B cell (primary cell): Measurements from ENCODE around the gene PRKCG. TPM values are rescaled to one million over a fixed set of nuclear protein-coding genes. Genes with fewer than 3 reads are reported as not detected.

Source experiments
- ATAC-seq: fragments of 200-7000 bp; cut with Tn5 transposase; one replicate; pipeline ENCODE4 v1.10.0; 2021; ENCODE audit warnings: low read depth, mild to moderate bottlenecking, moderate number of reproducible peaks, moderate library complexity
- CTCF ChIA-PET: fragments of 350-600 bp; sonication (Branson Sonifier 250); formaldehyde crosslinking; loops from one replicate; lab custom pipeline; 2021; ENCODE audit warnings: antibody characterized with exemption, inconsistent platforms; lab: Charles Lee
- POLR2A ChIA-PET: fragments of 350-600 bp; sonication (Branson Sonifier 250); formaldehyde crosslinking; loops from one replicate; lab custom pipeline; 2021; ENCODE audit warnings: antibody characterized with exemption; lab: Charles Lee
- DNase-seq: peaks from one replicate; pipeline ENCODE4 v3.0.0; 2013
- H2AFZ ChIP-seq: 2 replicates; pipeline ENCODE4 v1.6.1; 2012; ENCODE audit warnings: mild to moderate bottlenecking, low read depth, low read length; ENCODE audit not compliant: insufficient read depth, poor library complexity, severe bottlenecking
- H3K27ac ChIP-seq, 2 donors: 1 replicate in 1 of 2; 2 replicates in 1 of 2; pipeline ENCODE4 v1.5.1; 2012 to 2013; ENCODE audit warnings: low read length in 2 of 2, mild to moderate bottlenecking in 2 of 2, moderate library complexity in 1 of 2
- H3K27me3 ChIP-seq, 4 experiments: fragments of 200-600 bp in 1 of 4; sonication (generic) in 1 of 4; replicated peaks in 1 of 4; 1 replicate in 2 of 4; 2 replicates in 2 of 4; pipeline versions ENCODE4 v1.6.1 to v1.7.0; 2013 to 2016; ENCODE audit warnings: low read length in 3 of 4, mild to moderate bottlenecking in 2 of 4, mixed read lengths in 1 of 4, moderate library complexity in 1 of 4; ENCODE audit not compliant: insufficient read depth in 4 of 4, control insufficient read depth in 3 of 4; ENCODE audit errors: control extremely low read depth in 1 of 4
- H3K36me3 ChIP-seq, 2 experiments: replicated peaks in 1 of 2; 1 replicate in 1 of 2; 2 replicates in 1 of 2; pipeline versions ENCODE4 v1.6.1 to v1.7.1; 2013; ENCODE audit warnings: low read length in 1 of 2; ENCODE audit not compliant: insufficient read depth in 2 of 2, control insufficient read depth in 1 of 2; ENCODE audit errors: control extremely low read depth in 1 of 2, extremely low read depth in 1 of 2
- H3K4me1 ChIP-seq, 2 donors: fragments of 200-600 bp in 1 of 2; sonication (generic) in 1 of 2; 1 replicate in 1 of 2; 2 replicates in 1 of 2; pipeline versions ENCODE4 v1.5.1 to v1.6.1; 2013 to 2017; ENCODE audit warnings: low read length in 2 of 2; ENCODE audit not compliant: control insufficient read depth in 2 of 2, insufficient read depth in 2 of 2
- H3K4me2 ChIP-seq: replicated peaks from 2 replicates; pipeline ENCODE3; 2012; ENCODE audit warnings: mild to moderate bottlenecking, low read depth, low read length; ENCODE audit not compliant: poor library complexity, severe bottlenecking
- H3K4me3 ChIP-seq, 5 experiments: fragments of 200-600 bp in 1 of 5; sonication (generic) in 1 of 5; 1 replicate in 3 of 5; 2 replicates in 2 of 5; pipeline versions ENCODE4 v1.5.1 to v1.7.0; 2011 to 2016; ENCODE audit warnings: low read length in 4 of 5, mild to moderate bottlenecking in 4 of 5, low read depth in 2 of 5, control low read depth in 1 of 5, moderate library complexity in 1 of 5; ENCODE audit not compliant: insufficient read depth in 1 of 5; ENCODE audit errors: control extremely low read depth in 1 of 5, extremely low read depth in 1 of 5
- H3K79me2 ChIP-seq: fragments of 200-600 bp; sonication (generic); one replicate; pipeline ENCODE4 v1.6.0; 2016; ENCODE audit warnings: low read length; ENCODE audit not compliant: control insufficient read depth, insufficient read depth
- H3K9ac ChIP-seq: fragments of 200-600 bp; sonication (generic); 2 replicates; pipeline ENCODE4 v1.6.1; 2017; ENCODE audit warnings: mild to moderate bottlenecking, low read length, moderate library complexity
- H3K9me3 ChIP-seq, 3 donors: one replicate each; pipeline versions ENCODE4 v1.6.1 to v1.7.1; 2013; ENCODE audit warnings: low read length in 2 of 3; ENCODE audit not compliant: control insufficient read depth in 2 of 3, insufficient read depth in 1 of 3; ENCODE audit errors: control extremely low read depth in 1 of 3
- H4K20me1 ChIP-seq: 2 replicates; pipeline ENCODE4 v1.6.0; 2012; ENCODE audit warnings: mild to moderate bottlenecking, low read length; ENCODE audit not compliant: insufficient read depth, control insufficient read depth, poor library complexity, severe bottlenecking
- H3K27ac Mint-ChIP-seq: one replicate; pipeline ENCODE4 v1.8.0; 2021; ENCODE audit warnings: mixed read lengths
- H3K27me3 Mint-ChIP-seq: one replicate; pipeline ENCODE4 v1.8.0; 2021; ENCODE audit warnings: mixed read lengths
- H3K4me1 Mint-ChIP-seq: one replicate; pipeline ENCODE4 v1.8.0; 2021; ENCODE audit warnings: mixed read lengths
- H3K4me3 Mint-ChIP-seq: one replicate; pipeline ENCODE4 v1.8.0; 2021; ENCODE audit warnings: mixed read lengths
- H3K9me3 Mint-ChIP-seq: one replicate; pipeline ENCODE4 v1.8.0; 2022; ENCODE audit warnings: mixed read lengths; ENCODE audit not compliant: insufficient read depth
- CTCF ChIP-seq: fragments of 200-600 bp; IDR thresholded peaks from one replicate; pipeline ENCODE4 v1.8.0; 2022; ENCODE audit warnings: antibody characterized with exemption, mild to moderate bottlenecking
- EZH2 ChIP-seq: IDR thresholded peaks from 2 replicates; pipeline ENCODE4 v1.6.1; 2012; ENCODE audit warnings: borderline replicate concordance, low read depth, mild to moderate bottlenecking, moderate library complexity, low read length; ENCODE audit not compliant: insufficient read depth, poor library complexity, severe bottlenecking
- WGBS: methylation state at CpG from one replicate; pipeline ENCODE4 v1.1.5; 2013; ENCODE audit warnings: missing lambda C conversion rate; ENCODE audit not compliant: insufficient coverage; 5-methylcytosine and 5-hydroxymethylcytosine counted together
- intact Hi-C: fragments of 100-400 bp; cut with micrococcal nuclease; formaldehyde crosslinking; loops from one replicate; pipeline ENCODE4 v1.10.0; 2022
- polyA plus RNA-seq: library from polyadenylated mRNA; depleted of rRNA; stranded (reverse); fragments of >200 nt; gene quantifications from 2 replicates; pipeline ENCODE4 v1.2.3, GENCODE V29; 2012
- total RNA-seq, 2 donors: library from RNA; stranded (reverse); fragments of 120-200 nt in 1 of 2; gene quantifications; 1 replicate in 1 of 2; 2 replicates in 1 of 2; pipeline versions ENCODE4 v1.2.3 to v1.2.4, GENCODE V29; 2013 to 2022

The PRKCG gene
- total and polyA plus RNA-seq, 2 donors (not counting 1 experiment from before 2014, with no cell fraction given): 0.31 TPM; not detected in 1

- Histone ChIP-seq H3K9me3 (peaks cover 0 to 16% (median 0%) of the 10 kb centered on the region in 3 donors), H3K79me2 (no peaks in the 10 kb centered on the region), H3K4me1 (peaks cover 44 to 58% of the 10 kb centered on the region in 2 donors), H3K9ac (peak overlapping the region; percentile 27), H4K20me1 (no peaks in the 10 kb centered on the region), H2AFZ (peak overlapping the region; percentile 43), H3K4me2 (peak overlapping the region; percentile 86), H3K27me3 (peaks cover 0 to 60% (median 43%) of the 10 kb centered on the region in 4 experiments), H3K27ac (no peak overlapping the region), H3K36me3 (no peaks in the 10 kb centered on the region), H3K4me3 (peak overlapping the region in 3 of 5 experiments; percentile 29 to 41 (median 34))
- intact Hi-C loops: loop anchor here (1.0 to 5.0 kb wide), 2 partner anchors 29 to 40 kb away; no protein-coding TSS in a partner anchor
- Mint-ChIP-seq H3K27me3 (peaks cover 26% of the 10 kb centered on the region), H3K4me1 (peaks cover 23% of the 10 kb centered on the region), H3K9me3 (no peaks in the 10 kb centered on the region), H3K4me3 (peak overlapping the region; percentile 55), H3K27ac (no peak overlapping the region)
- no peak for DNase-seq
- 6% methylated on average over 14 of the region's 18 CpGs for whole genome bisulfite sequencing
- POLR2A ChIA-PET: no interaction called here
- CTCF ChIA-PET: interaction anchor here (0.8 to 1.7 kb wide), 4 partner anchors 10 to 29 kb away, joined by 3 to 10 read pairs (median 6); partner anchors contain the start of gene MYADM
- ATAC-seq: no peak
- peak; percentile 11 for TF ChIP-seq CTCF
- TF ChIP-seq EZH2: no peak
These were observed 524 bp downstream of the PRKCG start for GRCh38 chr19:53882391-53883050.

GRCh38 chr19:53883231-53883661 is 1.2 kb downstream of the PRKCG start:
- H3K27me3 ChIP-seq: peaks cover 0 to 60% (median 43%) of the 10 kb centered on the region in 4 experiments
- CTCF ChIA-PET: interaction anchor here (1.4 to 1.7 kb wide), 2 partner anchors 11 to 458 kb away, joined by 3 to 7 read pairs; no protein-coding TSS in a partner anchor
- Mint-ChIP-seq H3K27me3 (peaks cover 26% of the 10 kb centered on the region), H3K9me3 (no peaks in the 10 kb centered on the region), H3K4me1 (peaks cover 20% of the 10 kb centered on the region), H3K27ac (no peak overlapping the region), H3K4me3 (peak overlapping the region; percentile 45)
- no peak overlapping the region for H3K9ac ChIP-seq
- no peaks in the 10 kb centered on the region for H3K79me2 ChIP-seq
- TF ChIP-seq EZH2: no peak
- no peak for TF ChIP-seq CTCF
- peaks cover 42 to 57% of the 10 kb centered on the region in 2 donors for H3K4me1 ChIP-seq
- H3K4me2 ChIP-seq: peak overlapping the region; percentile 86
- H4K20me1 ChIP-seq: no peaks in the 10 kb centered on the region
- no peak overlapping the region for H3K4me3 ChIP-seq
- intact Hi-C loops: loop anchor here (5.0 kb wide), 1 partner anchor 41 kb away; no protein-coding TSS in a partner anchor
- ATAC-seq (peak; percentile 26), DNase-seq (peak; percentile 73)
- WGBS: 0% methylated on average over 9 of the region's 19 CpGs
- H2AFZ ChIP-seq: no peak overlapping the region
- POLR2A ChIA-PET: no interaction called here
- H3K27ac ChIP-seq: no peak overlapping the region
- peaks cover 0 to 16% (median 0%) of the 10 kb centered on the region in 3 donors for H3K9me3 ChIP-seq
- H3K36me3 ChIP-seq: no peaks in the 10 kb centered on the region
